GM23338 (cell line): Measurements from ENCODE around the gene GABPB1. TPM values are rescaled to one million over a fixed set of nuclear protein-coding genes. Genes with fewer than 3 reads are reported as not detected.

Experiments used
- ATAC-seq: fragments of 200-7000 bp; cut with Tn5 transposase; 3 replicates; pipeline ENCODE4 v1.9.1; 2020
- DNase-seq: peaks from one replicate; pipeline ENCODE4 v3.0.0-alpha.2; 2015; ENCODE audit warnings: low spot score
- H2AFZ ChIP-seq: fragments of 200-600 bp; sonication (generic); 2 replicates; pipeline ENCODE4 v1.8.0; 2016; ENCODE audit warnings: antibody characterized with exemption, mild to moderate bottlenecking, moderate library complexity
- H3F3A ChIP-seq: fragments of 200-600 bp; sonication (generic); replicated peaks from 2 replicates; pipeline ENCODE4 v1.8.0; 2017; ENCODE audit warnings: antibody characterized with exemption, mixed run types, low read depth
- H3K27ac ChIP-seq: fragments of 200-600 bp; sonication (generic); 2 replicates; pipeline ENCODE4 v1.6.1; 2016; ENCODE audit warnings: low read depth
- H3K27me3 ChIP-seq: fragments of 200-600 bp; sonication (generic); 2 replicates; pipeline ENCODE4 v1.8.0; 2016; ENCODE audit warnings: mild to moderate bottlenecking, mixed run types, moderate library complexity; ENCODE audit not compliant: insufficient read depth
- H3K36me3 ChIP-seq: fragments of 200-600 bp; sonication (generic); 2 replicates; pipeline ENCODE4 v1.8.0; 2016; ENCODE audit warnings: mild to moderate bottlenecking; ENCODE audit not compliant: insufficient read depth
- H3K4me1 ChIP-seq: fragments of 200-600 bp; sonication (generic); 2 replicates; pipeline ENCODE4 v1.8.0; 2016; ENCODE audit warnings: mild to moderate bottlenecking, moderate library complexity; ENCODE audit not compliant: insufficient read depth
- H3K4me2 ChIP-seq: fragments of 200-600 bp; sonication (generic); 2 replicates; pipeline ENCODE4 v1.7.1; 2017; ENCODE audit warnings: mixed run types
- H3K4me3 ChIP-seq: fragments of 200-600 bp; sonication (generic); 2 replicates; pipeline ENCODE4 v1.6.1; 2016; ENCODE audit warnings: mixed run types
- H3K79me2 ChIP-seq: fragments of 200-600 bp; sonication (generic); replicated peaks from 2 replicates; pipeline ENCODE4 v1.8.0; 2017; ENCODE audit warnings: mild to moderate bottlenecking; ENCODE audit not compliant: insufficient read depth
- H3K9me2 ChIP-seq: fragments of 200-600 bp; sonication (generic); 2 replicates; pipeline ENCODE4 v1.8.0; 2017; ENCODE audit not compliant: insufficient read depth
- H4K20me1 ChIP-seq: fragments of 200-600 bp; sonication (generic); replicated peaks from 2 replicates; pipeline ENCODE4 v1.8.0; 2017; ENCODE audit warnings: mild to moderate bottlenecking; ENCODE audit not compliant: insufficient read depth
- H3K27ac Mint-ChIP-seq: 2 replicates; pipeline ENCODE4 v1.8.0; 2020; ENCODE audit warnings: inconsistent platforms, mild to moderate bottlenecking, moderate library complexity, mixed read lengths
- H3K27me3 Mint-ChIP-seq: 3 replicates; pipeline ENCODE4 v1.8.0; 2022; ENCODE audit warnings: low read depth, mild to moderate bottlenecking, moderate library complexity, mixed read lengths, inconsistent platforms; ENCODE audit not compliant: insufficient read depth, poor library complexity
- H3K36me3 Mint-ChIP-seq: 3 replicates; pipeline ENCODE4 v1.8.0; 2021; ENCODE audit warnings: low read depth, mild to moderate bottlenecking, inconsistent platforms, moderate library complexity, mixed read lengths
- H3K4me1 Mint-ChIP-seq: 3 replicates; pipeline ENCODE4 v1.8.0; 2020; ENCODE audit warnings: mild to moderate bottlenecking, inconsistent platforms, mixed read lengths
- H3K4me3 Mint-ChIP-seq: 3 replicates; pipeline ENCODE4 v1.8.0; 2021; ENCODE audit warnings: moderate library complexity, mild to moderate bottlenecking, inconsistent platforms, mixed read lengths
- H3K9me3 Mint-ChIP-seq: 3 replicates; pipeline ENCODE4 v1.8.0; 2020; ENCODE audit warnings: moderate library complexity, mild to moderate bottlenecking, inconsistent platforms, mixed read lengths
- CREB1 ChIP-seq: fragments of 250-450 bp; sonication (Bioruptor Pico); IDR thresholded peaks from 2 replicates; pipeline ENCODE4 v1.5.0; 2020; ENCODE audit warnings: low read depth, mild to moderate bottlenecking, moderate library complexity
- CTCF ChIP-seq, 2 experiments: fragments of 200-600 bp in 1 of 2; sonication (generic) in 1 of 2; conservative IDR thresholded peaks; 2 replicates each; pipeline versions ENCODE4 v1.5.1 to v1.6.1; 2016 to 2017; ENCODE audit warnings: antibody characterized with exemption in 2 of 2, low read depth in 2 of 2, mild to moderate bottlenecking in 2 of 2, moderate library complexity in 1 of 2
- EZH2 ChIP-seq: fragments of 200-600 bp; sonication (generic); IDR thresholded peaks from one replicate; pipeline ENCODE4 v1.8.0; 2017; ENCODE audit warnings: antibody characterized with exemption, mild to moderate bottlenecking, low read depth; ENCODE audit not compliant: unreplicated experiment
- EZH2phosphoT487 ChIP-seq: fragments of 200-600 bp; sonication (generic); IDR thresholded peaks from one replicate; pipeline ENCODE4 v1.8.1; 2018; ENCODE audit warnings: antibody characterized with exemption; ENCODE audit not compliant: unreplicated experiment
- POLR2AphosphoS5 ChIP-seq: IDR thresholded peaks from 2 replicates; pipeline ENCODE4 v1.6.1; 2016; ENCODE audit warnings: antibody characterized with exemption, low read depth
- REST ChIP-seq: IDR thresholded peaks from one replicate; pipeline ENCODE4 v1.6.1; 2018; ENCODE audit warnings: antibody characterized with exemption; ENCODE audit not compliant: unreplicated experiment
- STAT1 ChIP-seq: IDR thresholded peaks from one replicate; pipeline ENCODE4 v1.6.1; 2016; ENCODE audit warnings: antibody characterized with exemption; ENCODE audit not compliant: unreplicated experiment
- ZNF114 ChIP-seq: fragments of 250-450 bp; sonication (Bioruptor Pico); IDR thresholded peaks from 2 replicates; pipeline ENCODE4 v1.5.0; 2020; ENCODE audit warnings: mild to moderate bottlenecking, moderate library complexity
- ZNF331 ChIP-seq: fragments of 250-450 bp; sonication (Bioruptor Pico); IDR thresholded peaks from 2 replicates; pipeline ENCODE4 v1.5.0; 2020; ENCODE audit warnings: low read depth, mild to moderate bottlenecking, moderate library complexity
- polyA plus RNA-seq: library from polyadenylated mRNA; unstranded; fragments of >200 nt; fragmentation: Nextera tagmentation; extraction: Ambion mirVana; gene quantifications from 2 replicates; pipeline ENCODE4 v1.2.1, GENCODE V29; 2016
- total RNA-seq: library from RNA; depleted of rRNA; stranded (reverse); fragments of >200 nt; shearing (Covaris generic); gene quantifications from 2 replicates; pipeline ENCODE4 v1.2.3, GENCODE V29; 2014
- TF ChIP-seq, protein P1 (sequence below): IDR thresholded peaks from 2 replicates; pipeline ENCODE4 v1.6.1; 2016; ENCODE audit warnings: antibody characterized with exemption

GABPB1 gene
- total and polyA plus RNA-seq, 2 experiments from 2014 or later, result 34.4 to 53.9 TPM

GRCh38 chr15:50304836-50305235, 50.2 kb downstream of the GABPB1 start:
- TF ChIP-seq STAT1, result no peak
- no peak for TF ChIP-seq CTCF (conservative IDR thresholded peaks at IDR 0.05; ENCODE audit: low read depth in 2 of 2)
- TF ChIP-seq, protein P1, sequence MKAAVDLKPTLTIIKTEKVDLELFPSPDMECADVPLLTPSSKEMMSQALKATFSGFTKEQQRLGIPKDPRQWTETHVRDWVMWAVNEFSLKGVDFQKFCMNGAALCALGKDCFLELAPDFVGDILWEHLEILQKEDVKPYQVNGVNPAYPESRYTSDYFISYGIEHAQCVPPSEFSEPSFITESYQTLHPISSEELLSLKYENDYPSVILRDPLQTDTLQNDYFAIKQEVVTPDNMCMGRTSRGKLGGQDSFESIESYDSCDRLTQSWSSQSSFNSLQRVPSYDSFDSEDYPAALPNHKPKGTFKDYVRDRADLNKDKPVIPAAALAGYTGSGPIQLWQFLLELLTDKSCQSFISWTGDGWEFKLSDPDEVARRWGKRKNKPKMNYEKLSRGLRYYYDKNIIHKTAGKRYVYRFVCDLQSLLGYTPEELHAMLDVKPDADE, result no peak
- no peak for TF ChIP-seq POLR2AphosphoS5
- no peak for TF ChIP-seq CREB1 (CRISPR knock-in tag)
- no peak for TF ChIP-seq EZH2
- no peak for TF ChIP-seq ZNF114 (CRISPR knock-in tag)
- no peak for TF ChIP-seq ZNF331 (CRISPR knock-in tag)
- no peak for TF ChIP-seq REST
- no peak for TF ChIP-seq EZH2phosphoT487
- Mint-ChIP-seq H3K27me3 (peaks cover 2% of the 10 kb centered on the region), H3K36me3 (peaks cover 62% of the 10 kb centered on the region), H3K4me3 (no peak overlapping the region), H3K27ac (no peak overlapping the region), H3K4me1 (no peaks in the 10 kb centered on the region), H3K9me3 (peaks cover 18% of the 10 kb centered on the region)
- Histone ChIP-seq H3K4me3 (no peak overlapping the region), H3F3A (no peaks in the 10 kb centered on the region), H3K4me1 (no peaks in the 10 kb centered on the region), H2AFZ (no peak overlapping the region), H3K9me2 (no peaks in the 10 kb centered on the region), H3K27me3 (no peaks in the 10 kb centered on the region), H3K36me3 (peaks cover 28% of the 10 kb centered on the region), H3K79me2 (0 out of 2 replicates have a peak, but pooled peaks cover 5% of the 10 kb centered on the region), H3K4me2 (no peak overlapping the region), H3K27ac (no peak overlapping the region), H4K20me1 (no peaks in the 10 kb centered on the region)
- DNase-seq, result no peak
- no peak for ATAC-seq
